HEK293 (cell line): Measurements from ENCODE around the gene SPAG5.
A peak's percentile ranks its signal among the peaks of the same experiment; 100 is the strongest.

Experiments used
- EGR2 ChIP-seq: fragments of 450-650 bp; formaldehyde crosslinking; IDR thresholded peaks from 2 replicates; pipeline ENCODE4 v1.5.1; 2016; ENCODE audit warnings: low read depth, missing biosample characterization, missing genetic modification characterization
- HOXC10 ChIP-seq: sonication (generic); formaldehyde crosslinking; IDR thresholded peaks from 2 replicates; pipeline ENCODE4 v1.8.1; 2023; ENCODE audit warnings: mild to moderate bottlenecking, missing genetic modification reagents
- MZF1 ChIP-seq: fragments of 450-650 bp; formaldehyde crosslinking; IDR thresholded peaks from 2 replicates; pipeline ENCODE4 v1.5.1; 2017; ENCODE audit warnings: missing biosample characterization, missing genetic modification characterization, borderline replicate concordance
- OVOL3 ChIP-seq: fragments of 450-650 bp; formaldehyde crosslinking; IDR thresholded peaks from 2 replicates; pipeline ENCODE4 v1.5.1; 2016; ENCODE audit warnings: missing biosample characterization, missing genetic modification characterization
- RBAK ChIP-seq: fragments of 450-650 bp; formaldehyde crosslinking; IDR thresholded peaks from 2 replicates; pipeline ENCODE4 v1.5.1; 2016; ENCODE audit warnings: missing biosample characterization, missing genetic modification characterization
- REPIN1 ChIP-seq: fragments of 450-650 bp; formaldehyde crosslinking; IDR thresholded peaks from 2 replicates; pipeline ENCODE4 v1.5.1; 2017; ENCODE audit warnings: missing biosample characterization, missing genetic modification characterization, low read depth
- SALL2 ChIP-seq: fragments of 450-650 bp; formaldehyde crosslinking; IDR thresholded peaks from 2 replicates; pipeline ENCODE4 v1.5.0; 2017; ENCODE audit warnings: missing biosample characterization, mild to moderate bottlenecking, missing genetic modification characterization, borderline replicate concordance
- SP2 ChIP-seq: fragments of 450-650 bp; formaldehyde crosslinking; IDR thresholded peaks from 2 replicates; pipeline ENCODE4 v1.5.1; 2016; ENCODE audit warnings: missing biosample characterization, missing genetic modification characterization
- ZFP69B ChIP-seq: fragments of 450-650 bp; formaldehyde crosslinking; IDR thresholded peaks from 2 replicates; pipeline ENCODE4 v1.5.1; 2016; ENCODE audit warnings: missing biosample characterization, missing genetic modification characterization
- ZNF132 ChIP-seq: fragments of 450-650 bp; formaldehyde crosslinking; IDR thresholded peaks from 2 replicates; pipeline ENCODE4 v1.5.1; 2017; ENCODE audit warnings: missing biosample characterization, missing genetic modification characterization, borderline replicate concordance
- ZNF184 ChIP-seq: fragments of 450-650 bp; IDR thresholded peaks from 2 replicates; pipeline ENCODE4 v1.5.1; 2018; ENCODE audit warnings: missing biosample characterization, mild to moderate bottlenecking, missing genetic modification characterization
- ZNF211 ChIP-seq: fragments of 450-650 bp; formaldehyde crosslinking; IDR thresholded peaks from 2 replicates; pipeline ENCODE4 v1.5.1; 2016; ENCODE audit warnings: low read depth, missing biosample characterization, missing genetic modification characterization
- ZNF239 ChIP-seq: fragments of 450-650 bp; formaldehyde crosslinking; IDR thresholded peaks from 2 replicates; pipeline ENCODE4 v1.5.1; 2016; ENCODE audit warnings: missing biosample characterization, missing genetic modification characterization
- ZNF350 ChIP-seq: fragments of 450-650 bp; formaldehyde crosslinking; IDR thresholded peaks from 2 replicates; pipeline ENCODE4 v1.5.0; 2017; ENCODE audit warnings: missing biosample characterization, mild to moderate bottlenecking, missing genetic modification characterization
- ZNF391 ChIP-seq: fragments of 450-650 bp; formaldehyde crosslinking; IDR thresholded peaks from 2 replicates; pipeline ENCODE4 v1.5.1; 2016; ENCODE audit warnings: low read depth, missing biosample characterization, missing genetic modification characterization, borderline replicate concordance
- ZNF398 ChIP-seq: fragments of 450-650 bp; formaldehyde crosslinking; IDR thresholded peaks from 2 replicates; pipeline ENCODE4 v1.5.1; 2017; ENCODE audit warnings: missing biosample characterization, missing genetic modification characterization
- ZNF548 ChIP-seq: fragments of 450-650 bp; formaldehyde crosslinking; IDR thresholded peaks from 2 replicates; pipeline ENCODE4 v1.5.1; 2016; ENCODE audit warnings: missing biosample characterization, missing genetic modification characterization
- ZNF626 ChIP-seq: fragments of 450-650 bp; sonication (Bioruptor Pico); formaldehyde crosslinking; IDR thresholded peaks from 2 replicates; pipeline ENCODE4 v1.5.1; 2018; ENCODE audit warnings: missing biosample characterization, missing genetic modification characterization, inconsistent platforms
- ZNF830 ChIP-seq: fragments of 450-650 bp; IDR thresholded peaks from 2 replicates; pipeline ENCODE4 v1.5.0; 2018; ENCODE audit warnings: missing biosample characterization, missing genetic modification characterization, low read depth, mild to moderate bottlenecking, moderate library complexity
- TF ChIP-seq, protein P1 (sequence below): fragments of 450-650 bp; formaldehyde crosslinking; IDR thresholded peaks from 2 replicates; pipeline ENCODE4 v1.5.1; 2016; ENCODE audit warnings: missing biosample characterization, missing genetic modification characterization
- TF ChIP-seq, protein P2 (sequence below): fragments of 450-650 bp; formaldehyde crosslinking; IDR thresholded peaks from 2 replicates; pipeline ENCODE4 v1.5.1; 2016; ENCODE audit warnings: missing biosample characterization, missing genetic modification characterization
- TF ChIP-seq, protein P3 (sequence below): fragments of 450-650 bp; formaldehyde crosslinking; IDR thresholded peaks from 2 replicates; pipeline ENCODE4 v1.5.1; 2017; ENCODE audit warnings: missing biosample characterization, missing genetic modification characterization
- TF ChIP-seq, protein P4 (sequence below): fragments of 450-650 bp; formaldehyde crosslinking; optimal IDR thresholded peaks from 2 replicates; pipeline ENCODE3; 2016; ENCODE audit warnings: missing biosample characterization, mild to moderate bottlenecking, missing genetic modification characterization

The SPAG5 gene

DNA sequence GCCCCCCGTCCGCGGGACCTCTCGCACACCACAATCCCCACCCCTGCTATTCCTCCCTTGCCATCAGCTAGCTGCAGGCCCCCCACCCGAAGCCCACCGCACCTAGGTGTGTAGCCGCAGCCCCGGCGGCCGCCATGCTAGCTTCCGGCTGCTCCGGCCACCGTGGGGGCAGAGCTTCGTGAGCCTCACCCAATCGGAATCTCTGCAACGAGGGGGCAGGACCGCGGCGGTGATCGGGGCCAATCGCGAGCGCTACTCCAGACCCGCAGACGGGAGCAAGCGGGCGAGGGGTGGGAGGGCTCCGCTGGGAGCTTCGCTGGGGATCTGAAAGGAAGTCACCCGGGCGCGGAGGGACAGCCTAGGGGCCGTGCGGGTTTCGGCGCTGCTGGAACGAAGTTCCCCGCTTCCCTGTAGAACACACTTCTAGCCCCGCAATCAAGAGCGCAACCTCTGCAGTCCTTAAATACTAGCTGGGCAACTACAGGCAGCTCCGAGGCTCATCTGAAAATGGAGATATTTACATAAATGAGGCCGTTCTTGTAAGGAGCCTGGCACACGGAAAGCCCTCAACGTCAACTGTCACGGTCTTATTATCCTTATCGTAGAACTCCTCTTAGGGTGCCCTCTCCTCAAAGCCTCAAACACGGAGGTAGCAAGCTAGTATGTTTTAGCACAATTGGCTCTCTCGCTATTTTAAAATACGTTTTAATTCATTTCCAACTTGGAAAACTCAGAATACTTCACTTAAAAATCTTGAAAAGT lies 27.3 kb downstream of the SPAG5 start, which contains the start of gene PIGS (continued):
- TF ChIP-seq ZNF626 (no peak), ZNF398 (tag by site-specific recombination) (no peak), EGR2 (0 out of 2 replicates have a peak, but pooled peaks have one; percentile 10), ZFP69B (tag by site-specific recombination) (no peak), RBAK (no peak), ZNF211 (no peak), SALL2 (tag by site-specific recombination) (no peak), ZNF391 (no peak), OVOL3 (tag by site-specific recombination) (no peak), MZF1 (tag by site-specific recombination) (peak; percentile 50; the same call in 1 of the 2 replicates), ZNF548 (tag by site-specific recombination) (no peak), REPIN1 (tag by site-specific recombination) (no peak), ZNF350 (tag by site-specific recombination) (no peak), ZNF239 (tag by site-specific recombination) (no peak), SP2 (tag by site-specific recombination) (peak; percentile 99), ZNF830 (tag by site-specific recombination) (no peak), ZNF184 (tag by site-specific recombination) (no peak), ZNF132 (tag by site-specific recombination) (no peak), HOXC10 (CRISPR knock-in tag) (no peak)
- TF ChIP-seq, protein P1, sequence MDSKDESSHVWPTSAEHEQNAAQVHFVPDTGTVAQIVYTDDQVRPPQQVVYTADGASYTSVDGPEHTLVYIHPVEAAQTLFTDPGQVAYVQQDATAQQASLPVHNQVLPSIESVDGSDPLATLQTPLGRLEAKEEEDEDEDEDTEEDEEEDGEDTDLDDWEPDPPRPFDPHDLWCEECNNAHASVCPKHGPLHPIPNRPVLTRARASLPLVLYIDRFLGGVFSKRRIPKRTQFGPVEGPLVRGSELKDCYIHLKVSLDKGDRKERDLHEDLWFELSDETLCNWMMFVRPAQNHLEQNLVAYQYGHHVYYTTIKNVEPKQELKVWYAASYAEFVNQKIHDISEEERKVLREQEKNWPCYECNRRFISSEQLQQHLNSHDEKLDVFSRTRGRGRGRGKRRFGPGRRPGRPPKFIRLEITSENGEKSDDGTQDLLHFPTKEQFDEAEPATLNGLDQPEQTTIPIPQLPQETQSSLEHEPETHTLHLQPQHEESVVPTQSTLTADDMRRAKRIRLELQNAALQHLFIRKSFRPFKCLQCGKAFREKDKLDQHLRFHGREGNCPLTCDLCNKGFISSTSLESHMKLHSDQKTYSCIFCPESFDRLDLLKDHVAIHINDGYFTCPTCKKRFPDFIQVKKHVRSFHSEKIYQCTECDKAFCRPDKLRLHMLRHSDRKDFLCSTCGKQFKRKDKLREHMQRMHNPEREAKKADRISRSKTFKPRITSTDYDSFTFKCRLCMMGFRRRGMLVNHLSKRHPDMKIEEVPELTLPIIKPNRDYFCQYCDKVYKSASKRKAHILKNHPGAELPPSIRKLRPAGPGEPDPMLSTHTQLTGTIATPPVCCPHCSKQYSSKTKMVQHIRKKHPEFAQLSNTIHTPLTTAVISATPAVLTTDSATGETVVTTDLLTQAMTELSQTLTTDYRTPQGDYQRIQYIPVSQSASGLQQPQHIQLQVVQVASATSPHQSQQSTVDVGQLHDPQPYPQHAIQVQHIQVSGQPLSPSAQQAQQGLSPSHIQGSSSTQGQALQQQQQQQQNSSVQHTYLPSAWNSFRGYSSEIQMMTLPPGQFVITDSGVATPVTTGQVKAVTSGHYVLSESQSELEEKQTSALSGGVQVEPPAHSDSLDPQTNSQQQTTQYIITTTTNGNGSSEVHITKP (tag by site-specific recombination): peak; percentile 83
- TF ChIP-seq, protein P2, sequence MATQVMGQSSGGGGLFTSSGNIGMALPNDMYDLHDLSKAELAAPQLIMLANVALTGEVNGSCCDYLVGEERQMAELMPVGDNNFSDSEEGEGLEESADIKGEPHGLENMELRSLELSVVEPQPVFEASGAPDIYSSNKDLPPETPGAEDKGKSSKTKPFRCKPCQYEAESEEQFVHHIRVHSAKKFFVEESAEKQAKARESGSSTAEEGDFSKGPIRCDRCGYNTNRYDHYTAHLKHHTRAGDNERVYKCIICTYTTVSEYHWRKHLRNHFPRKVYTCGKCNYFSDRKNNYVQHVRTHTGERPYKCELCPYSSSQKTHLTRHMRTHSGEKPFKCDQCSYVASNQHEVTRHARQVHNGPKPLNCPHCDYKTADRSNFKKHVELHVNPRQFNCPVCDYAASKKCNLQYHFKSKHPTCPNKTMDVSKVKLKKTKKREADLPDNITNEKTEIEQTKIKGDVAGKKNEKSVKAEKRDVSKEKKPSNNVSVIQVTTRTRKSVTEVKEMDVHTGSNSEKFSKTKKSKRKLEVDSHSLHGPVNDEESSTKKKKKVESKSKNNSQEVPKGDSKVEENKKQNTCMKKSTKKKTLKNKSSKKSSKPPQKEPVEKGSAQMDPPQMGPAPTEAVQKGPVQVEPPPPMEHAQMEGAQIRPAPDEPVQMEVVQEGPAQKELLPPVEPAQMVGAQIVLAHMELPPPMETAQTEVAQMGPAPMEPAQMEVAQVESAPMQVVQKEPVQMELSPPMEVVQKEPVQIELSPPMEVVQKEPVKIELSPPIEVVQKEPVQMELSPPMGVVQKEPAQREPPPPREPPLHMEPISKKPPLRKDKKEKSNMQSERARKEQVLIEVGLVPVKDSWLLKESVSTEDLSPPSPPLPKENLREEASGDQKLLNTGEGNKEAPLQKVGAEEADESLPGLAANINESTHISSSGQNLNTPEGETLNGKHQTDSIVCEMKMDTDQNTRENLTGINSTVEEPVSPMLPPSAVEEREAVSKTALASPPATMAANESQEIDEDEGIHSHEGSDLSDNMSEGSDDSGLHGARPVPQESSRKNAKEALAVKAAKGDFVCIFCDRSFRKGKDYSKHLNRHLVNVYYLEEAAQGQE: 0 out of 2 replicates have a peak, but pooled peaks have one; percentile 16
- TF ChIP-seq, protein P3, sequence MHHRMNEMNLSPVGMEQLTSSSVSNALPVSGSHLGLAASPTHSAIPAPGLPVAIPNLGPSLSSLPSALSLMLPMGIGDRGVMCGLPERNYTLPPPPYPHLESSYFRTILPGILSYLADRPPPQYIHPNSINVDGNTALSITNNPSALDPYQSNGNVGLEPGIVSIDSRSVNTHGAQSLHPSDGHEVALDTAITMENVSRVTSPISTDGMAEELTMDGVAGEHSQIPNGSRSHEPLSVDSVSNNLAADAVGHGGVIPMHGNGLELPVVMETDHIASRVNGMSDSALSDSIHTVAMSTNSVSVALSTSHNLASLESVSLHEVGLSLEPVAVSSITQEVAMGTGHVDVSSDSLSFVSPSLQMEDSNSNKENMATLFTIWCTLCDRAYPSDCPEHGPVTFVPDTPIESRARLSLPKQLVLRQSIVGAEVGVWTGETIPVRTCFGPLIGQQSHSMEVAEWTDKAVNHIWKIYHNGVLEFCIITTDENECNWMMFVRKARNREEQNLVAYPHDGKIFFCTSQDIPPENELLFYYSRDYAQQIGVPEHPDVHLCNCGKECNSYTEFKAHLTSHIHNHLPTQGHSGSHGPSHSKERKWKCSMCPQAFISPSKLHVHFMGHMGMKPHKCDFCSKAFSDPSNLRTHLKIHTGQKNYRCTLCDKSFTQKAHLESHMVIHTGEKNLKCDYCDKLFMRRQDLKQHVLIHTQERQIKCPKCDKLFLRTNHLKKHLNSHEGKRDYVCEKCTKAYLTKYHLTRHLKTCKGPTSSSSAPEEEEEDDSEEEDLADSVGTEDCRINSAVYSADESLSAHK (tag by site-specific recombination): no peak
- TF ChIP-seq, protein P4, sequence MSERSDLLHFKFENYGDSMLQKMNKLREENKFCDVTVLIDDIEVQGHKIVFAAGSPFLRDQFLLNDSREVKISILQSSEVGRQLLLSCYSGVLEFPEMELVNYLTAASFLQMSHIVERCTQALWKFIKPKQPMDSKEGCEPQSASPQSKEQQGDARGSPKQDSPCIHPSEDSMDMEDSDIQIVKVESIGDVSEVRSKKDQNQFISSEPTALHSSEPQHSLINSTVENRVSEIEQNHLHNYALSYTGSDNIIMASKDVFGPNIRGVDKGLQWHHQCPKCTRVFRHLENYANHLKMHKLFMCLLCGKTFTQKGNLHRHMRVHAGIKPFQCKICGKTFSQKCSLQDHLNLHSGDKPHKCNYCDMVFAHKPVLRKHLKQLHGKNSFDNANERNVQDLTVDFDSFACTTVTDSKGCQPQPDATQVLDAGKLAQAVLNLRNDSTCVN: peak; percentile 53
